Activated naive CD4-positive, alpha-beta T cell (primary cell): ENCODE results near the gene DDX60.
"Not testable (repeated sequence)": the region's sequence is repeated elsewhere in the genome, so short reads cannot be mapped to it uniquely, and the experiment has no call there.

Experiments
- DNase-seq, 4 experiments: peaks; one replicate each; lab custom pipeline; 2025; lab: John Stamatoyannopoulos, UW

The DDX60 gene, protein sequence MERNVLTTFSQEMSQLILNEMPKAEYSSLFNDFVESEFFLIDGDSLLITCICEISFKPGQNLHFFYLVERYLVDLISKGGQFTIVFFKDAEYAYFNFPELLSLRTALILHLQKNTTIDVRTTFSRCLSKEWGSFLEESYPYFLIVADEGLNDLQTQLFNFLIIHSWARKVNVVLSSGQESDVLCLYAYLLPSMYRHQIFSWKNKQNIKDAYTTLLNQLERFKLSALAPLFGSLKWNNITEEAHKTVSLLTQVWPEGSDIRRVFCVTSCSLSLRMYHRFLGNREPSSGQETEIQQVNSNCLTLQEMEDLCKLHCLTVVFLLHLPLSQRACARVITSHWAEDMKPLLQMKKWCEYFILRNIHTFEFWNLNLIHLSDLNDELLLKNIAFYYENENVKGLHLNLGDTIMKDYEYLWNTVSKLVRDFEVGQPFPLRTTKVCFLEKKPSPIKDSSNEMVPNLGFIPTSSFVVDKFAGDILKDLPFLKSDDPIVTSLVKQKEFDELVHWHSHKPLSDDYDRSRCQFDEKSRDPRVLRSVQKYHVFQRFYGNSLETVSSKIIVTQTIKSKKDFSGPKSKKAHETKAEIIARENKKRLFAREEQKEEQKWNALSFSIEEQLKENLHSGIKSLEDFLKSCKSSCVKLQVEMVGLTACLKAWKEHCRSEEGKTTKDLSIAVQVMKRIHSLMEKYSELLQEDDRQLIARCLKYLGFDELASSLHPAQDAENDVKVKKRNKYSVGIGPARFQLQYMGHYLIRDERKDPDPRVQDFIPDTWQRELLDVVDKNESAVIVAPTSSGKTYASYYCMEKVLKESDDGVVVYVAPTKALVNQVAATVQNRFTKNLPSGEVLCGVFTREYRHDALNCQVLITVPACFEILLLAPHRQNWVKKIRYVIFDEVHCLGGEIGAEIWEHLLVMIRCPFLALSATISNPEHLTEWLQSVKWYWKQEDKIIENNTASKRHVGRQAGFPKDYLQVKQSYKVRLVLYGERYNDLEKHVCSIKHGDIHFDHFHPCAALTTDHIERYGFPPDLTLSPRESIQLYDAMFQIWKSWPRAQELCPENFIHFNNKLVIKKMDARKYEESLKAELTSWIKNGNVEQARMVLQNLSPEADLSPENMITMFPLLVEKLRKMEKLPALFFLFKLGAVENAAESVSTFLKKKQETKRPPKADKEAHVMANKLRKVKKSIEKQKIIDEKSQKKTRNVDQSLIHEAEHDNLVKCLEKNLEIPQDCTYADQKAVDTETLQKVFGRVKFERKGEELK (N-terminal part only)

DNA sequence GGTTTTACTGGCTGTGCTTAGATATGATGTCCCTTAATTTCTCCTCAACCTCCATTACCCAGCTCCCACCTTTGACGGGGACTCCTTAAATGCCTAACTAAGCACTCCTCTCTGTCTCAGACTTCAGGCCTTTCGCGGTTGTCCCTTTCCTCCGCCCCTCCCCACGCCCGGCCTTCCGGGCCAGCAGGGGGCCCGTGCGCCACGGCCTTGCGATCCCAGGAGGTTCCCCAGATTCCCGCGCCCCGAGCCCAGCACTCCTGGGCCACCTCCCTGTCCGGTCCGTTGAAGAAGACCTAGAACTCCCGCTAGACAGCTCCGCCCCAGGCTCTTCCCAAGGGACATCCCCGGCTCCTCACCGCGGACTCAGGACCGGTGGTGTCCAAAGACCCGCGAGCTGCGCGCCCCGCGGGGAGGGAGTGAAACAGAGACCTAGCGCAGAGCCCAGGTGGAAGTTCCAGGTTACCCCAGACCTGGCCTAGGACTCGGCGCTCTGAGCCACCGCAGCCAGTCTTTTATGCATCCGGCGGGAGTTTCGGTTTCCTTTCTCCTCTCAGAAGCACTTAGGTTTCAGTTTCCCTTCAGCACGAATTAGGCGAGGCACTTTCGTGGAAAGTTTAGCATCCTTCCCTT is at the start of gene DDX60:
DDX60 (minus strand) TSS at position 487 of the 630 bp plus-strand sequence. CDS start 7,493 bp downstream, outside the sequence.
- peak; percentile 26 to 82 (median 54) for DNase-seq

DNA sequence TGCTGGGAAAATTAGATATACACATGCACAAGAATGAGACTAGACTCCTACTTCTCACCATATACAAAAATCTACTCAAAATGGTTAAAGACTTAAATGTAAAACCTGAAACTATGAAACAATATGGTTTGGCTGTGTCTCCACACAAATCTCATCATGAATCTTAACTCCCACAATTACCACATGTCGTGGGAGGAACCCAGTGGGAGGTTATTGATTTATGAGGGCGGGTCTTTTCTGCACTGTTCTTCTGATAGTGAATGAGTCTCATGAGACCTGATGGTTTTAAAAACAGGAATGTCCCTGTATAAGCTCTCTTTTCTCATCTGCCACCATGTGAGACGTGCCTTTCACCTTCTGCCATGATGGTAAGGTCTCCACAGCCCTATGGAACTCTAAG is 48.5 kb upstream of the DDX60 start:
- no peak for DNase-seq

DNA sequence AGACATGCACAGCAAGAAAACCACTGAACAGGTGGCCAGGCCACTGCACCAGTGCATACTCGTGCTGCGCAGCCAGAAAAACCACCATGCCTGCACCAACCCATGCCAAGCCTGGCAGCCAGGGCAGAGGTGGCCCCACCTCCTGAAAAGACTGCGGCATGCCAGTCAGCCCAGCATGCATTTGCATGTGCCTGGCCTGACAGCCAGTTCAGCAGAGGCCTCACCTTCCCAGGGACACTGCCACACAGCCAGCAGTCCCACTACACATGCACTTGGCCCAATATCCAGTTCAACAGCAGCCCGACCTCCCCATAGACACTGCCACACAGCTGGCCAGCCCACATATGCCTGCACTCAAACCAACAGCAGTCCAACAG is 43.5 kb upstream of the DDX60 start:
- no peak for DNase-seq

DNA sequence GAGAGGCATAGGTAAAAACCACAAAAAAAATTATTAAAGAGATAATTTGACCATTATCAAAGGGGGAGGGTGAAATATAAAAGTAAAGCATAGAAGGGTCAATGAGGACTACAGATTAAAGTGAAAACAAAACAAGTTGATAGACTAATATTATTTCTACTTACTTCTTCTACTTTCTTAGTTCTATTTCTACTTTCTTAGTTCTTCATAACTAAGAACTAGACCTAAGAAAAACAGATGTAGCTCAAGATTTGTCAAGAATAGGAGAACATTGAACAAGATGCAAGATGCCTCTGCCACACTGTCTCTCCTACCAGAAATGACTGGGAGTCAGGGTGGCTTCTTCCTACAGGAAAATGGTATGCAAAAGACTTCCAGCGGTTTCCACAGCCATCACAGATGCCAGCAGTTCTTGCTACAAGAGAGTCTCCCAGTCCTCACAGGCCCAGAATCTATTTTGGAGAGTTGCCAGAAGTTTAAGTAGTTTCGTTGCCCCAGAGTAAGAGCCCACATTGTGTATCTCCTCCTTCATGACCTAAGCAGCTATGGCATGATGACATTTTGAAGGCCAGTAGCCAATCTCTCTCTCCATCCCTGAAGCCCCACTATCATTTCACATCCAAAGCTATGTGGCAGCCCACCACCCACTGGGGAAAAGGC is 42.9 kb upstream of the DDX60 start:
- no peak for DNase-seq

DNA sequence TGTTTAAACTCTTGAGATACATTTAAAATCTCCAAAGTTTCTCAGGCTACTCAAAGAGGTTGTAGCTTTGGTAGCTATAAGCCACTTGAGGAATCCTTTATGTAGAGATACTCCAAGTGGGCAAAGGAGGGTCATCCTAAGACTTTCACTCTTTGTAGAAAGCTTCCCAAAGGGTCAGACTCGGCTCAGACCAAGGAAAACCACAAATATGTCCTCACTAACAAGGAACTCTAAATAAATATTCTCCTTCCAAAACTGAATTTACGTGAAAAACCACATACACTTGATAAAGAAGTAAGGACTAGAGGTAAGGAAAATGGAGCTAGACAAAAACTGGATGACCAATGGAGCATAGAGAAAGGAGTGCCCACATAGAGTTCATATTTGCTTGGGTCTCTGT is 41.7 kb upstream of the DDX60 start:
- DNase-seq, result no peak

DNA sequence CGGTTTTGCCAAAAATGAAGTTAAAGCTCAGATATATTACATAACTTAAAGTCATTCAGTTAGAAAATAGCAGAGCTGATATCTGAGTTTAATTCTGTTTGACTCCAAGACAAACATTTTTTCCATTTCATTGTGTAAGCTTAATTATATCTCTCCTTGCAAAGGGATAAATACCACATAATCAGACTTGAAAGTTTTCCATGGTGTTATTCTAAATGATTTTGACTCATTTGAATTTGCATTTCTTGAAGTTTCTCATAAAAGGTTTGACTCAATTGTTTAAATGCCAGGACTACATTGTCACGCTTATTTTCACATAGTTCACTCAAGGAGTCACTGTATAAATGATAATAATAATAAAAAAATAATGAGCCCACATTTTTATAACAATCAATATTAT is 39.4 kb upstream of the DDX60 start:
- no peak for DNase-seq

DNA sequence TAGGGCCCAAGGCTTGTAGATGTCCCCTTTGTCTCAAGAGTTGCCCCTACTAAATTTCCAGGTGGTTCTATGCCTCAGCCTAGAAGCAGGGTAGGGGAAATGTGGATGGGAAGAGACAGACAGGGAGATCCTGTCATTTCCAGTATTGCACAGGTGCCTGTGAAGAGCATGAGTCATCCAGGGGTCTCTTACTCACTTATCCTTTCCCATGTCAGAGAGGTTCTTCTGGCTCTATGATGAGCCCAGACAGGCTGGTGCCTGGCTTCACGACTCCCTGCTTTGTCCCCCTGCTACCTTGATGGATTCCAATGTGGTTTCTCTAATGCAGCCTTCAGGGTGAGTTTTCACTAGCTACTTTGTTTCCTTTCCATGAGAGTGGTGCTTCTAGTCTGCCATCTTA is 35.2 kb upstream of the DDX60 start:
- no peak for DNase-seq

DNA sequence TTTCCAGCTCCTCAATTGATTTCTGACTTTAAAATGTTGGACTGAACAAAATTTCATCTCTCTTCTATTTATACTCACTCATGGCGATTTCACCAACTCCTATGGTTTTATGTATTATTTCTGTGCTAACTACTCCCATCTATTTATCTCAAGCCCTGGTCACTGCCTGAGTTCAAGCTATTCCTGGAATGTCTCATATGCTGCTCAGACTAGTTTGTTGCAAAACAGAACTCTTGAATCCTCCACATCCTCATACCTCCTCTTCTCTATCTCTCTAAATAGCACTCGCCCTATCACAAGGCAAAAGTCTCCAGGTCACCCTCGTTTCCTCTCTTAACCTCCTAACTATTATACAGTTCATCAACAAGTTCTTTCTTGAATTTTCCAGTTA is 19.0 kb upstream of the DDX60 start:
- no peak for DNase-seq

DNA sequence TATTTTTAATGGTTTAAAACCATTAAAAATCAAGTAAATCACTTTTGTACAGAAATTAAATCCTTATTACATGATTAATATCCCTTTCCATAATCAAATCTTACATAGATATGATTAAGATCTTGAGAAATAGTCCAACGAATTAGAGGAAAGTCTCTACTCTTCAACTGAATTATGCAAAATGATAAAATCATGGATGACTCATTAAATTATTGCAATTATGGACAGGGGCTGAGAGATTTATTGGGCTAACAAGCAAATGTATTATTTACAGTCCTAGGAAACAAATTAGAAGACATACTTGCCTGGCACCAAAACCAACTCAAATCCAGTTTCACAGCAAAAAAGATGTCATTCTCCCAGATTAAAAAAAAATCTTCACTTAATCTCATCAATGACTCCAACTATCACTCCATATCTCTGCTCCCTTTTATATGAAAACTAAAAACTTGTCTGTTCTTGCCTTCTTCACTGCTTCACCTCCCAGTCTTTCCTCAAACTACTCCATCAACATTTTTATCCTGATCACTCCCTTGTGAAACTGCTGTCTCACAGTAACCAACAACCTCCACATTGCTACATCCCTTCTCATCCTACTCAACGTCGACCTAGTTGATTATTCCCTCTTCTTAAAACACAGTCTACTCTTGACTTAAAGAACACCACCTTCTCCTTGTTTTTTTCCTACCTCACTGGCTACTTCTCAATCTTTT is 18.4 kb upstream of the DDX60 start:
- no peak for DNase-seq

DNA sequence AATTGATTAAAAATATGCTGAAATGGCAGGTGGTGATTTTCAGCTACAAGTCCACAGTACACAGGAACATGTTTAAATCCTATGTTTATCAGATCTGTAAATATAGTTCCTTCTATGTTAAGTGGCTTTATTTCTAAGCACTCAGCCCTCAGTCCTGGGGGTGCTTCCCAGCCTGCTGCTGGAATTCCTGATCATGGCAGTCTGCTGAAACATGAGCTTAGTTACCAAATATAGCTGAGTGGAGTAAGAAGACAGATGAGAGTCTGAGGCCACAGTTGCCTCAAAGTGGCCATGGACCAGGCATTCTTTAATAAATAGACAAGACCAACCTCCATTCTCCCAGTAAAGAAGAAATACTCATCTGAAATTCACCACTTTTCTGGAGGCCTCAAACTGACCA is 17.1 kb upstream of the DDX60 start:
- DNase-seq, result no peak

DNA sequence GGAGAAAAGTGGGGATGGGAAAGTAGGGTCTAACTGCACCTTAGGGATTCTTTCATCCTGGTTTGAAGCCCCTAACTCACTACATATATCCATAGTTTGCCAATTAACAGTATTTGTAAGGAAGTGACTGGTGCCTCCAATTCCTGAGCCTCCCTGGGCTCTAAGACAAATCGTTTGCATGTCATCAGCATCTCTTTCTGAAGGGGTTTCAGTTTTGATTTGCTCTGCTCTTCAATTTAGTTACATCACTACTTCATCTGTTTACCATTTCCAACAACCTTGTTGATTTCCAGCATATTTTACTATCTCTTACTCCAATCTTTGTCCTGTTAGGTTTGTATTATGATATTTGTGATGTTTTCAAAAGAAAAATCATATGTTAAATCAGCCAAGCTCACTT is 15.5 kb upstream of the DDX60 start:
- DNase-seq, result no peak

DNA sequence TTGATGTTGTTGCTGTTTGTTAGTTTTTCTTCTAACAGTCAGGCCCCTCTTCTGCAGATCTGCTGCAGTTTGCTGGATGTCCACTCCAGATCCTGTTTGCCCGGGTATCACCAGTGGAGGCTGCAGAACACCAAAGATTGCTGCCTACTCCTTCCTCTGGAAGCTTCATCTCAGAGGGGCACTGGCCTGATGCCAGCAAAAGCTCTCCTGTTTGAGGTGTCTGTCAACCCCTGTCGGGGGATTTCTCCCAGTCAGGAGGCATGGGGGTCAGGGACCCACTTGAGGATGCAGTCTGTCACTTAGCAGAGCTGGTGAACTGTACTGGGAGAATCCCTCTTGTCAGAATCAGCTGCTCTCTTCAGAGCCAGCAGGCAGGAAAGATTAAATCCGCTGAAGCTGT is 12.0 kb upstream of the DDX60 start:
- not testable (repeated sequence) for DNase-seq

DNA sequence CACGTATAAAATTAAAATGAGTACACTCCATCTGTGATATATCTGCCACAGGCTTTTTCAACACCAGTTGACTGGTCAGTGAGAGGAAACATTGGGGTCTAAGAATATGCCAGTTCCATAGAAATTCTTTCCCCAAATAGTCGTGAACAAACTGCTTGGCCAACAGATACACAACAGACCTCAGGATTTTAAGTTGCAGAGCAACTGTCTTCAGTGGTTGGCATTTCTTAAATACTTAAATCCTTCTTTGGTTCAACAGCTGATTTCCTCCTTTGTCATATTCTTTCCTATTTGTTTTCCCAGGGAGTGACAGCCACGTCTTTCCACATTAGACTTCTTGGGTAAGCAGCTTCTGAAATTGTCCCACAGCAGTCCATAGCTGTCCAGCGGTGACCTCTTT is 7.0 kb upstream of the DDX60 start:
- no peak for DNase-seq

DNA sequence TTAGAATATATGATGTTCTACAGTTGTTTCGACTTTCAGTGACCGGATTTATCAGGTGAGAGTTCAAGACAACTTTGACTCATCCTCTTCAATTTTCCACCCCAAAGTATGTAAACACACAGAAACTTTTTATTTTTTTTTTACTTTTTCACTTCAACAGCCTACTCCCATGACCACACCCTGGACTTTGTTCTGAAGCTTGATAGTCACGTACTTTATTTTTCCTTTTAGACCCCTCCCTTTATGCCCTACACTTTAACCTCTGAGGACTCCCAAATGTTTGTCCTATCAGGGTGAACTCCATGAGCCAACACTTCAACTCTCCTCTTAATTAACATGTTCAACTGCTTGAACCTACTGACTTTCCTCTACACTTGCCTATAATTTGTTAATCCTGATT is 2.5 kb upstream of the DDX60 start:
- DNase-seq, result no peak

DNA sequence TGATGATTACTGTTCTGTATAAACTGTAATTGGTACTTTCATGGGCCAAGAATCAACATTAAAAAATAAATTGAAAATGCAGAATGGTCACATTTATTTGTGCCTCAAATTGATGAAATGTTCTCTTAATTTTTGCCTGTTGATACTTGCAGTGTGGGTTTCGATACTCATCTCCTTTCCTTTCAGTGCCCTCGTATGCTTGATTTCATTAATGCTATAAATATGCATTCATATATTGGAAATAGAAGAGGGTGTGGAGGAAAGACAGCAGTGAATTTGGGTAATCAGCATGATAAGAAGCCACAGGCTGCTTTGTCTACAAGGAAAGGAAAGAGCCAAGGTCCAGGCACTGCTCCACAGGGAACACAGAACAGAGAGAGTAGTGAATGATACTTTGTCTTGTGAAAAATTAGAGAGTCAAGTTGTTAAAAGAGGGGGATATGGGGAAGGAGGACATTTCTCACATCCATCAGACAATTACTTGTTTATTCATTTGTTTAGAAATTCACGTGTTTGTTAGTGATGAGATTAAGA is 1.0 kb upstream of the DDX60 start:
- no peak for DNase-seq

DNA sequence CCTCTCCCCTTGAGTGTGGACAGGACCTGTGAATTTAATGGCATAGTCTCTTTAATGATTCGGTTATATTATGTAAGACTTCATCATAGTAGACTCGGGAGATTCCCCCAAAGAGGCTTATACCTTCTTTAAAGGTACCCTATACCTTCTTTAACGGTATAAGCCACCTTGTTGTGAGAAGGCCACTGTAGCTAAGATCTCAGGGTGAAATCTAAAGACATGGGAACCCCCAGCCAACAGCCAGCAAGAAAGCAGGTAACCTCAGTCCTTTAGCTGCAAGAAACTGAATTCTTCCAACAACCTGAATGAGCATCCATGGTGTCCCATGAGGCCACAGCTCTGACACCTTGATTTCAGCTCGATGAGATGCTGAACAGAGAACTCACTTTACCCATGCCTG is 931 bp downstream of the DDX60 start:
- peak in 1 of 4 experiments; percentile 1 for DNase-seq

DNA sequence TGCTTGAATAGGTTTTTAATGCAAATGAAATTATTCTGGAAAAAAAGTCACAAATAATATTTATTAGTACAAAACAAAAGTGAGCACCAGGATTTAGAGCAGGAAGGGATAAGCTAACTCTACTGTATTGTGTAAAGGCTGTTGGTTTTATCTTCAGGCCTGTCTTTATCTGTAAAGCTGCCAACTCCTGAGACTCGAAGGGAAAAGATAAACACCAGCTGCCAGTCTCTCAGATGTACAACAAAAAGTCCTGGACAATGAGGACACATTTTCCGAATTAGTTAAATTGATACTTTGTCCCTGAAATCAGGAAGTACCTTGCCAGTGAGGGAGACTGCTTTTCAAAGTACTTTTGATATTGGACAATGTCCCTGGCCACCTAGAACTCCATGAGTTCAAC is 8.8 kb downstream of the DDX60 start:
- no peak for DNase-seq

DNA sequence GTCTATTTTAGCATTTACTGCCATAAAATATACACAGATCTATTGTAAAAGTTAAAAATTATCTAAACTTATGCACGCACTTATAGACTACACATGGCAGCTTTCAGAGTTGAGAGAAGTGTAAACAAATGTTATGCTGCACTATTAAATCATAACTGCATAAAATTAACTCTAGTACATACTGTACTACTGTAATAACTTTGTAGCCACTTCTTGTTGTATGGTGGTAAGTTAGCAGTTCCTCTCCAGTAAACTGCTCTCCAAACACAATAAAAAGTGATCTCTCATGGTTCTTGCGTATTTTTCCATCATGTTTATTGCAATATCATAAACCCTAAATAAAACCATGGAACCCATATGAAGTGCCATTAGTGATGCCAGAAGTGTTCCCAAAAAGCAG is 9.6 kb downstream of the DDX60 start:
- DNase-seq, result no peak

DNA sequence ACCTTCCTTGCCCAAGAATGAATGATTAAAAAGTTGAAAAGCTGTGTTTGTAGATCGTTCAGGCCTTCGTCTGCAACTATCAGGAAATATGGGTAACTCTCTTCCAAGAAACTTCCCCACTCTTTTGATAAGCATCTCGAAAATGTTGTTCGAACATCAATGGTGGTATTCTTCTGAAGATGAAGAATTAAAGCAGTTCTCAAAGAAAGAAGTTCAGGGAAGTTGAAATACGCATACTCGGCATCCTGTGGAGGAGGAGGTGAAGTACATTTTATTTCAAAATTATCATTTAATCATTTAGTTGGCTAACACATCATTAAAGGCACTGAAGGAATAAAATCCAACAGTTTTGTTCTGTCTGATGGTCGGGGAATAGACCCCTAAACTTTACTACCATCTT is 12.1 kb downstream of the DDX60 start:
- DNase-seq, result no peak

DNA sequence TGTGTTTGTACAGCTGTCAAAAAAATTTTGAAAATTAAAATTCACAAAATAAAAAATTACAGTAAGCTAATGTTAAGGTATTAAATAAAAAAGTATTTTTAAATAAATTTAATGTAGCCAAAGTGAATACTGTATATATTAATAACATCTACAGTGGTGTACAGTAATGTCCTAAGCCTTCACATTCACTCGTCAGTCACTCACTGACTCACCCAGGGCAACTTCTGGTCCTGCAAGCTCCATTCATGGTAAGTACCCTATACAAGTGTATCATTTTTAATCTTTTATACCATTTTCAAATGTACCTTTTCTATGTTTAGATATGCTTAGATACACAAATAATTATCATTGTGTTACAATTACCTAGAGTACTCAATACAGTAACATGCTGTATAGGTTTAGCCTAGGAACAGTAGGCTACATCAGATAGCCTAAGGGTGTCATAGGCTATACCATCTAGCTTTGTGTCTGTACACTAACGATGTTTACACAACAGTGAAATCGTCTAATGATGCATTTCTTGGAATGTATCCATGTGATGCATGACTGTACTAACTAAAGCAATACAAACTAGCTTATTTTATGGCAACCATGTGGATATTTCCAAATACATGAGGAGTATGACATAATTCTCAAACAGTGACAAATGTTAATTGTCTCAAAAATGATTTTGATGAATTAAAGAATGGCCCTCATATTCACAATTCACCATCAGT is 13.7 kb downstream of the DDX60 start:
- DNase-seq, result no peak
